ENCODE results near the gene BCL2L12. TPM values are rescaled to one million over a fixed set of nuclear protein-coding genes. Genes with fewer than 3 reads are reported as not detected.
A peak's percentile ranks its signal among the peaks of the same experiment; 100 is the strongest.

BCL2L12 gene
- total and polyA plus RNA-seq, 2 of the 13 experiments (the other 11 are each of a cell fraction or from before 2014, with no cell fraction given), result 26.8 to 40.8 TPM

DNA sequence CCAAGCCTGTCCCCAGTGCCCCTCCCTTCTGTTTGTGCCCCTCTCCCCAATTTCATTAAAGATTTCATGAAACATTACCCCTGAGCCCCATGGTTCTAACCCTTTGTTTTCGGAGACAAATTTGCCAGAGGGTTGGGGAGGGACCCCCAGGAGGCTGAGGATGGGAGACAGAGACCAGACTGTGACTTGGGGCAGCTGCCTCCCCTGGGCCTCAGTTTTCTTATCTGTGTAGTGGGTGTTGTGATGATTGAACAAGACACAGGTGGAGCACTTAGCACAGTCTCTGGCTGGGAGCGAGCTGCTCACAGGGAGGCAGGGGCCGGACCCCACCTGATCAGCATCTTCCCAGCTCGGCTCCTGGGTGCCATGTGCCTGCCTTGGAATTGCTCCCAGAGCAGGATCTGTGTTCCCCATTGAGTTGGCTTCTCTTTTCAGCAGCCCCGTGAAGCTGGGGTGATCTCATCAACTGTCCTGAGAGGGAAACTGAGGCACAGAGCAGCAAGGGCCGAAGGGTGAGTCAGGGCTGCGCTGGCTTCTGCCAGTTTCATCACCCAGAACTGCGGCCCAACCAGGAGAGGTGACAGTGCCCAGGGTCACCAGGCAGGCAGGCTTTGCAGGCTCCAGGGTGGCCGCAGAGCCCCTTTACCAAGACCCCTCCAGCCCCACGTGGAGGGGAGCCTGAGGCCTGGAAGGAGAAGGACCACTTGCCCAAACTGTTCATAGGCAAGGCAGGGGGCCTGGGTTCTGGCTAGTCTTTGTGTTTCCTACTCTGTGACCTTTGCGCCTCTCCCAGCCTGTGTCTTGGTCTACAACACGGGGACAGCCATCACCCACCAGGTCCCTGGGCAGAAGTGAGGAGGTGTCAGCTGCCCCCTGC lies 6.9 kb upstream of the BCL2L12 start:
- POLR2A ChIA-PET, result interaction anchor here (1.1 to 2.1 kb wide), 2 partner anchors 16 to 18 kb away, joined by 3 to 7 read pairs; partner anchors contain the start of gene SCAF1
- Histone ChIP-seq H3K9me3 (ENCODE audit: low read length) (no peaks in the 10 kb centered on the region), H3K4me1 (ENCODE audit: insufficient read depth, low read length) (peaks cover 22% of the 10 kb centered on the region), H4K20me1 (ENCODE audit: insufficient read depth, low read length) (peaks cover under 1% of the 10 kb centered on the region; the same call in 1 of the 2 replicates), H2AFZ (ENCODE audit: low read length) (no peak overlapping the region), H3K27me3 (ENCODE audit: control insufficient read depth in 1 of 2, insufficient read depth in 2 of 2, low read length in 2 of 2) (no peaks in the 10 kb centered on the region), H3K36me3 (replicated peaks in 1 of 2; ENCODE audit: control insufficient read depth in 1 of 2, insufficient read depth in 2 of 2, low read length in 2 of 2) (peaks cover 27 to 79% of the 10 kb centered on the region in 2 experiments), H3K4me2 (ENCODE audit: low read depth, low read length) (no peak overlapping the region), H3K4me3 (replicated peaks in 1 of 3; ENCODE audit: insufficient read depth in 1 of 3, low read depth in 2 of 3, low read length in 3 of 3) (no peak overlapping the region), H3K79me2 (ENCODE audit: insufficient read depth, low read length) (no peaks in the 10 kb centered on the region), H3K9ac (ENCODE audit: insufficient read depth, low read depth, low read length) (no peak overlapping the region), H3K27ac (ENCODE audit: extremely low read length, insufficient read depth, low read length) (no peak overlapping the region)
- WGBS (ENCODE audit: low lambda C conversion rate), result 98% methylated on average over 6 of the region's 12 CpGs
- no TSS peak for BruUV-seq (replicated peaks)
- in situ Hi-C loops (cut with HindIII; ENCODE audit: extremely low pct_ligation_motif_present, low pct_unique_long_range_greater_than_20kb), result no loop called here
- no peak for FAIRE-seq
- no peak for DNase-seq (ENCODE audit: low spot score)
- intact Hi-C loops (cut with micrococcal nuclease; ENCODE audit: unreplicated experiment), result no loop called here
- no peak for ATAC-seq
- CTCF ChIA-PET (ENCODE audit: low intra/inter-chr PET ratio, low total read pairs), result no interaction called here
- no peak for TF ChIP-seq ZNF782 (CRISPR knock-in tag; IDR thresholded peaks at IDR 0.05; ENCODE audit: borderline replicate concordance)
- TF ChIP-seq ZFP82 (CRISPR knock-in tag; IDR thresholded peaks at IDR 0.05; ENCODE audit: borderline replicate concordance), result no peak
- TF ChIP-seq, protein P1, sequence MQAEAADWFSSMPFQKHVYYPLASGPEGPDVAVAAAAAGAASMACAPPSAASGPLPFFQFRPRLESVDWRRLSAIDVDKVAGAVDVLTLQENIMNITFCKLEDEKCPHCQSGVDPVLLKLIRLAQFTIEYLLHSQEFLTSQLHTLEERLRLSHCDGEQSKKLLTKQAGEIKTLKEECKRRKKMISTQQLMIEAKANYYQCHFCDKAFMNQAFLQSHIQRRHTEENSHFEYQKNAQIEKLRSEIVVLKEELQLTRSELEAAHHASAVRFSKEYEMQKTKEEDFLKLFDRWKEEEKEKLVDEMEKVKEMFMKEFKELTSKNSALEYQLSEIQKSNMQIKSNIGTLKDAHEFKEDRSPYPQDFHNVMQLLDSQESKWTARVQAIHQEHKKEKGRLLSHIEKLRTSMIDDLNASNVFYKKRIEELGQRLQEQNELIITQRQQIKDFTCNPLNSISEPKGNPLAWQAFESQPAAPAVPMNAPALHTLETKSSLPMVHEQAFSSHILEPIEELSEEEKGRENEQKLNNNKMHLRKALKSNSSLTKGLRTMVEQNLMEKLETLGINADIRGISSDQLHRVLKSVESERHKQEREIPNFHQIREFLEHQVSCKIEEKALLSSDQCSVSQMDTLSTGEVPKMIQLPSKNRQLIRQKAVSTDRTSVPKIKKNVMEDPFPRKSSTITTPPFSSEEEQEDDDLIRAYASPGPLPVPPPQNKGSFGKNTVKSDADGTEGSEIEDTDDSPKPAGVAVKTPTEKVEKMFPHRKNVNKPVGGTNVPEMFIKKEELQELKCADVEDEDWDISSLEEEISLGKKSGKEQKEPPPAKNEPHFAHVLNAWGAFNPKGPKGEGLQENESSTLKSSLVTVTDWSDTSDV (CRISPR knock-in tag; IDR thresholded peaks at IDR 0.05), result no peak
- TF ChIP-seq SMARCC2 (IDR thresholded peaks at IDR 0.05), result no peak
- TF ChIP-seq ZNF143 (CRISPR knock-in tag; IDR thresholded peaks at IDR 0.05), result no peak
- no peak for TF ChIP-seq ZNF496 (CRISPR knock-in tag; IDR thresholded peaks at IDR 0.05; ENCODE audit: insufficient replicate concordance)
- TF ChIP-seq ZNF670 (CRISPR knock-in tag; IDR thresholded peaks at IDR 0.05; ENCODE audit: borderline replicate concordance), result no peak
- no peak for TF ChIP-seq ZNF790 (CRISPR knock-in tag; IDR thresholded peaks at IDR 0.05; ENCODE audit: borderline replicate concordance)
- TF ChIP-seq ZNF746 (CRISPR knock-in tag; IDR thresholded peaks at IDR 0.05), result no peak
- TF ChIP-seq POLR2G (IDR thresholded peaks at IDR 0.05; ENCODE audit: low read depth, low read length), result 0 out of 2 replicates have a peak, but pooled peaks have one; percentile 24
- TF ChIP-seq, protein P2, sequence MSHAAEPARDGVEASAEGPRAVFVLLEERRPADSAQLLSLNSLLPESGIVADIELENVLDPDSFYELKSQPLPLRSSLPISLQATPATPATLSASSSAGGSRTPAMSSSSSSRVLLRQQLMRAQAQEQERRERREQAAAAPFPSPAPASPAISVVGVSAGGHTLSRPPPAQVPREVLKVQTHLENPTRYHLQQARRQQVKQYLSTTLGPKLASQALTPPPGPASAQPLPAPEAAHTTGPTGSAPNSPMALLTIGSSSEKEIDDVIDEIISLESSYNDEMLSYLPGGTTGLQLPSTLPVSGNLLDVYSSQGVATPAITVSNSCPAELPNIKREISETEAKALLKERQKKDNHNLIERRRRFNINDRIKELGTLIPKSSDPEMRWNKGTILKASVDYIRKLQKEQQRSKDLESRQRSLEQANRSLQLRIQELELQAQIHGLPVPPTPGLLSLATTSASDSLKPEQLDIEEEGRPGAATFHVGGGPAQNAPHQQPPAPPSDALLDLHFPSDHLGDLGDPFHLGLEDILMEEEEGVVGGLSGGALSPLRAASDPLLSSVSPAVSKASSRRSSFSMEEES (CRISPR knock-in tag; IDR thresholded peaks at IDR 0.05), result no peak
- TF ChIP-seq ZNF225 (CRISPR knock-in tag; IDR thresholded peaks at IDR 0.05), result no peak
- no peak for TF ChIP-seq PAF1 (CRISPR knock-in tag; IDR thresholded peaks at IDR 0.05)
- TF ChIP-seq ZIK1 (CRISPR knock-in tag; IDR thresholded peaks at IDR 0.05; ENCODE audit: borderline replicate concordance, low read depth), result no peak
- no peak for TF ChIP-seq ZNF615 (CRISPR knock-in tag; IDR thresholded peaks at IDR 0.05; ENCODE audit: borderline replicate concordance)
- peak; percentile 70 for TF ChIP-seq AGO2 (optimal IDR thresholded peaks at IDR 0.05; ENCODE audit: low read depth, low read length)
- no peak for TF ChIP-seq NFRKB (IDR thresholded peaks at IDR 0.05)
- no peak for TF ChIP-seq ZNF749 (CRISPR knock-in tag; IDR thresholded peaks at IDR 0.05; ENCODE audit: borderline replicate concordance)
- TF ChIP-seq KLF16 (CRISPR knock-in tag; IDR thresholded peaks at IDR 0.05), result no peak
- TF ChIP-seq SP5 (CRISPR knock-in tag; IDR thresholded peaks at IDR 0.05; ENCODE audit: borderline replicate concordance, low read depth), result no peak

All from HepG2 (cell line).